HepG2 (cell line): ENCODE measurements around the gene NDUFS7. TPM values are rescaled to one million over a fixed set of nuclear protein-coding genes. Genes with fewer than 3 reads are reported as not detected.
A peak's percentile ranks its signal among the peaks of the same experiment; 100 is the strongest.

ENCODE experiments used
- ATAC-seq: fragments of 200-7000 bp; cut with Tn5 transposase; 3 replicates; pipeline ENCODE4 v1.9.1; 2020; ENCODE audit warnings: mild to moderate bottlenecking, moderate library complexity
- BruUV-seq: library from RNA; stranded (reverse); fragments of 400-500 nt; replicated peaks from 2 replicates; lab custom pipeline; 2021; lab: Mats Ljungman, UMichigan
- CTCF ChIA-PET: fragments of 300-600 bp; formaldehyde crosslinking; extraction: SDS; loops from one replicate; lab custom pipeline; 2021; ENCODE audit warnings: low total read pairs, inconsistent platforms, low intra/inter-chr PET ratio; lab: Yijun Ruan, JAX
- POLR2A ChIA-PET: fragments of 350-600 bp; sonication (Branson Sonifier 250); formaldehyde crosslinking; loops from one replicate; lab custom pipeline; 2020; ENCODE audit warnings: antibody characterized with exemption, inconsistent platforms; lab: Yijun Ruan, JAX
- DNase-seq: peaks from one replicate; pipeline ENCODE4 v3.0.0-alpha.2; 2015; ENCODE audit warnings: low spot score
- FAIRE-seq: peaks from 3 replicates; lab custom pipeline; 2011; peaks lifted over from hg19 to GRCh38; lab: Jason Lieb, UNC
- H2AFZ ChIP-seq: one replicate; pipeline ENCODE4 v1.6.1; 2011; ENCODE audit warnings: low read length, inconsistent platforms
- H3K27ac ChIP-seq: fragments of 300-600 bp; 3 replicates; pipeline ENCODE4 v1.8.0; 2011; ENCODE audit warnings: mixed run types, mild to moderate bottlenecking, mixed read lengths, low read length, inconsistent platforms; ENCODE audit not compliant: insufficient read depth; ENCODE audit errors: extremely low read length
- H3K27me3 ChIP-seq, 2 experiments: fragments of 200-600 bp in 1 of 2; 2 replicates in 1 of 2; 3 replicates in 1 of 2; pipeline versions ENCODE4 v1.6.0 to v1.8.0; 2011; ENCODE audit warnings: low read length in 2 of 2, mild to moderate bottlenecking in 2 of 2, moderate library complexity in 2 of 2, inconsistent platforms in 1 of 2; ENCODE audit not compliant: insufficient read depth in 2 of 2, control insufficient read depth in 1 of 2
- H3K36me3 ChIP-seq, 2 experiments: fragments of 200-600 bp in 1 of 2; replicated peaks in 1 of 2; 2 replicates in 1 of 2; 3 replicates in 1 of 2; pipeline versions ENCODE4 v1.5.1 to v1.8.0; 2011; ENCODE audit warnings: low read length in 2 of 2, inconsistent platforms in 1 of 2; ENCODE audit not compliant: insufficient read depth in 2 of 2, control insufficient read depth in 1 of 2
- H3K4me1 ChIP-seq: 2 replicates; pipeline ENCODE4 v1.5.1; 2012; ENCODE audit warnings: low read length, inconsistent platforms; ENCODE audit not compliant: insufficient read depth
- H3K4me2 ChIP-seq: 2 replicates; pipeline ENCODE4 v1.6.0; 2011; ENCODE audit warnings: low read depth, low read length, inconsistent platforms
- H3K4me3 ChIP-seq, 3 experiments: fragments of 200-600 bp in 1 of 3; sonication (generic), shearing (Covaris generic) in 1 of 3; replicated peaks in 1 of 3; 2 replicates each; pipeline ENCODE4 v1.5.1; 2011 to 2016; ENCODE audit warnings: low read length in 3 of 3, inconsistent platforms in 2 of 3, low read depth in 2 of 3, mild to moderate bottlenecking in 2 of 3, control low read depth in 1 of 3, mixed read lengths in 1 of 3; ENCODE audit not compliant: insufficient read depth in 1 of 3
- H3K79me2 ChIP-seq: one replicate; pipeline ENCODE4 v1.6.1; 2011; ENCODE audit warnings: low read length, inconsistent platforms; ENCODE audit not compliant: insufficient read depth
- H3K9ac ChIP-seq: 2 replicates; pipeline ENCODE4 v1.6.0; 2011; ENCODE audit warnings: mild to moderate bottlenecking, low read depth, low read length, inconsistent platforms; ENCODE audit not compliant: insufficient read depth
- H3K9me3 ChIP-seq: 2 replicates; pipeline ENCODE4 v1.5.1; 2012; ENCODE audit warnings: mild to moderate bottlenecking, low read length
- H4K20me1 ChIP-seq: 2 replicates; pipeline ENCODE4 v1.6.0; 2011; ENCODE audit warnings: inconsistent platforms, mild to moderate bottlenecking, low read length, moderate library complexity; ENCODE audit not compliant: insufficient read depth
- CBX1 ChIP-seq: IDR thresholded peaks from one replicate; pipeline ENCODE4 v1.6.1; 2016; ENCODE audit warnings: antibody characterized with exemption, low read depth
- FOXJ3 ChIP-seq: sonication (generic); formaldehyde crosslinking; IDR thresholded peaks from 2 replicates; pipeline ENCODE4 v1.4.0; 2020; ENCODE audit warnings: missing genetic modification reagents, mild to moderate bottlenecking, borderline replicate concordance
- KMT2B ChIP-seq: IDR thresholded peaks from 2 replicates; pipeline ENCODE4 v1.6.1; 2016; ENCODE audit warnings: missing genetic modification reagents, missing compliant biosample characterization
- MZF1 ChIP-seq: sonication (generic); formaldehyde crosslinking; IDR thresholded peaks from 2 replicates; pipeline ENCODE4 v1.8.1; 2023; ENCODE audit warnings: mild to moderate bottlenecking, missing genetic modification reagents, borderline replicate concordance
- NPAS2 ChIP-seq: sonication (generic); formaldehyde crosslinking; IDR thresholded peaks from 2 replicates; pipeline ENCODE4 v1.8.0; 2022; ENCODE audit warnings: mild to moderate bottlenecking, missing genetic modification reagents, borderline replicate concordance
- RXRB ChIP-seq: IDR thresholded peaks from 2 replicates; pipeline ENCODE4 v1.6.1; 2016; ENCODE audit warnings: borderline replicate concordance, missing genetic modification reagents, missing compliant biosample characterization
- ZNF432 ChIP-seq: sonication (generic); formaldehyde crosslinking; IDR thresholded peaks from 2 replicates; pipeline ENCODE4 v1.5.0; 2020; ENCODE audit warnings: missing genetic modification reagents, mild to moderate bottlenecking, borderline replicate concordance
- ZNF589 ChIP-seq: sonication (generic); formaldehyde crosslinking; conservative IDR thresholded peaks from 2 replicates; pipeline ENCODE4 v1.8.0; 2022; ENCODE audit warnings: mild to moderate bottlenecking, moderate library complexity, missing genetic modification reagents
- WGBS: methylation state at CpG from one replicate; pipeline ENCODE4 v1.1.6; 2017; ENCODE audit warnings: low lambda C conversion rate; 5-methylcytosine and 5-hydroxymethylcytosine counted together
- in situ Hi-C: cut with HindIII; loops from 2 replicates; pipeline ENCODE4 v1.10.0; 2017; ENCODE audit warnings: low pct_unique_long_range_greater_than_20kb; ENCODE audit not compliant: extremely low pct_ligation_motif_present
- intact Hi-C: fragments of 100-400 bp; cut with micrococcal nuclease; formaldehyde crosslinking; loops from one replicate; pipeline ENCODE4 v1.10.0; 2022; ENCODE audit not compliant: unreplicated experiment
- polyA plus RNA-seq, 8 experiments: library from polyadenylated mRNA; depleted of rRNA in 3 of 8; stranded (reverse) in 7 of 8; unstranded in 1 of 8; fragments of >200 nt; fragmentation: Illumina TruSeq in 4 of 8; extraction: Trizol in 4 of 8; gene quantifications; 2 replicates each; pipeline versions ENCODE4 v1.2.1 to v1.2.3, GENCODE V29; 2011 to 2016; ENCODE audit warnings: low read depth in 4 of 8, missing spikeins in 1 of 8, mixed read lengths in 1 of 8; ENCODE audit not compliant: insufficient read depth in 1 of 8
- total RNA-seq, 5 experiments: library from RNA; depleted of rRNA; stranded (reverse); fragments of >200 nt; fragmentation: Illumina TruSeq; extraction: Trizol; gene quantifications; 2 replicates each; pipeline ENCODE4 v1.2.3, GENCODE V29; 2016; ENCODE audit warnings: low read depth in 1 of 5
- TF ChIP-seq, protein P1 (sequence below): IDR thresholded peaks from 2 replicates; pipeline ENCODE4 v1.6.1; 2016; ENCODE audit warnings: low read depth, control low read depth
- TF ChIP-seq, protein P2 (sequence below): sonication (generic); formaldehyde crosslinking; IDR thresholded peaks from 2 replicates; pipeline ENCODE4 v1.4.0; 2020; ENCODE audit warnings: mild to moderate bottlenecking, missing genetic modification reagents
- TF ChIP-seq, protein P3 (sequence below): sonication (generic); formaldehyde crosslinking; IDR thresholded peaks from 2 replicates; pipeline ENCODE4 v1.4.0; 2020; ENCODE audit warnings: missing genetic modification reagents

NDUFS7 gene
- total and polyA plus RNA-seq, 2 of the 13 experiments (the other 11 are each of a cell fraction or from before 2014, with no cell fraction given) = 34.3 to 66.9 TPM

DNA sequence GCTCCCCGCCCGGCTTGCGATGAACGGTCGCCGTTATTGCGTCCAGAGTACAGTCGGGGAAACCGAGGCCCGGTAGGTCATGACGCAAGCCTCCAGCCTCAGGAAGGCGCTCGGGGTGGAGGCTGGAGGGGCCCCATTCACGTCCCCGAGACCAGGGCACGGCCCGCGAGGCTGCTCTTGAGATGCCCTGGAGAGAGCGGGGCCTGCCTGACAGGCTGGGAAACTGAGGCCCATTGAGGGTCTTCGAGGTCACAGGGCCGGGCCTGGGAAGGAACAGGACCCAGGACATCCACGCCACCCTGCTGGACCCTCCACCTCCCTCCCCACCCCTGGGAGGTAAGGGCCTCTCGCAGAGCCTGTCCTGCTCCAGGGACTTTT, 367 bp downstream of the NDUFS7 start:
- Histone ChIP-seq H3K4me2 (peak overlapping the region; percentile 80), H3K4me3 (peak overlapping the region; percentile 73 to 95 (median 94)), H3K27me3 (no peaks in the 10 kb centered on the region; a peak in 1 of 5 replicates), H4K20me1 (no peaks in the 10 kb centered on the region), H3K79me2 (peaks cover 13% of the 10 kb centered on the region), H3K9ac (peak overlapping the region; percentile 86), H3K36me3 (peaks cover 5 to 10% of the 10 kb centered on the region in 2 experiments; a peak in 4 of 5 replicates), H3K9me3 (no peaks in the 10 kb centered on the region), H3K4me1 (peaks cover 32% of the 10 kb centered on the region), H3K27ac (peak overlapping the region; percentile 73), H2AFZ (no peak overlapping the region)
- in situ Hi-C loops (no loop called here), intact Hi-C loops (no loop called here)
- BruUV-seq = TSS peak; percentile 61
- DNase-seq = no peak
- ChIA-PET POLR2A (no interaction called here), CTCF (no interaction called here)
- no peak; the same call in 1 of the 3 replicates for ATAC-seq
- FAIRE-seq = no peak
- WGBS = 0% methylated on average over 10 of the region's 23 CpGs
- TF ChIP-seq KMT2B (CRISPR knock-in tag) (no peak), ZNF432 (CRISPR knock-in tag) (no peak), RXRB (CRISPR knock-in tag) (no peak), NPAS2 (CRISPR knock-in tag) (no peak), ZNF589 (no peak), FOXJ3 (CRISPR knock-in tag) (no peak), CBX1 (no peak), MZF1 (CRISPR knock-in tag) (no peak)
- TF ChIP-seq, protein P1, sequence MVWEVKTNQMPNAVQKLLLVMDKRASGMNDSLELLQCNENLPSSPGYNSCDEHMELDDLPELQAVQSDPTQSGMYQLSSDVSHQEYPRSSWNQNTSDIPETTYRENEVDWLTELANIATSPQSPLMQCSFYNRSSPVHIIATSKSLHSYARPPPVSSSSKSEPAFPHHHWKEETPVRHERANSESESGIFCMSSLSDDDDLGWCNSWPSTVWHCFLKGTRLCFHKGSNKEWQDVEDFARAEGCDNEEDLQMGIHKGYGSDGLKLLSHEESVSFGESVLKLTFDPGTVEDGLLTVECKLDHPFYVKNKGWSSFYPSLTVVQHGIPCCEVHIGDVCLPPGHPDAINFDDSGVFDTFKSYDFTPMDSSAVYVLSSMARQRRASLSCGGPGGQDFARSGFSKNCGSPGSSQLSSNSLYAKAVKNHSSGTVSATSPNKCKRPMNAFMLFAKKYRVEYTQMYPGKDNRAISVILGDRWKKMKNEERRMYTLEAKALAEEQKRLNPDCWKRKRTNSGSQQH (CRISPR knock-in tag) = peak; percentile 55; the same call in 1 of the 2 replicates
- TF ChIP-seq, protein P2, sequence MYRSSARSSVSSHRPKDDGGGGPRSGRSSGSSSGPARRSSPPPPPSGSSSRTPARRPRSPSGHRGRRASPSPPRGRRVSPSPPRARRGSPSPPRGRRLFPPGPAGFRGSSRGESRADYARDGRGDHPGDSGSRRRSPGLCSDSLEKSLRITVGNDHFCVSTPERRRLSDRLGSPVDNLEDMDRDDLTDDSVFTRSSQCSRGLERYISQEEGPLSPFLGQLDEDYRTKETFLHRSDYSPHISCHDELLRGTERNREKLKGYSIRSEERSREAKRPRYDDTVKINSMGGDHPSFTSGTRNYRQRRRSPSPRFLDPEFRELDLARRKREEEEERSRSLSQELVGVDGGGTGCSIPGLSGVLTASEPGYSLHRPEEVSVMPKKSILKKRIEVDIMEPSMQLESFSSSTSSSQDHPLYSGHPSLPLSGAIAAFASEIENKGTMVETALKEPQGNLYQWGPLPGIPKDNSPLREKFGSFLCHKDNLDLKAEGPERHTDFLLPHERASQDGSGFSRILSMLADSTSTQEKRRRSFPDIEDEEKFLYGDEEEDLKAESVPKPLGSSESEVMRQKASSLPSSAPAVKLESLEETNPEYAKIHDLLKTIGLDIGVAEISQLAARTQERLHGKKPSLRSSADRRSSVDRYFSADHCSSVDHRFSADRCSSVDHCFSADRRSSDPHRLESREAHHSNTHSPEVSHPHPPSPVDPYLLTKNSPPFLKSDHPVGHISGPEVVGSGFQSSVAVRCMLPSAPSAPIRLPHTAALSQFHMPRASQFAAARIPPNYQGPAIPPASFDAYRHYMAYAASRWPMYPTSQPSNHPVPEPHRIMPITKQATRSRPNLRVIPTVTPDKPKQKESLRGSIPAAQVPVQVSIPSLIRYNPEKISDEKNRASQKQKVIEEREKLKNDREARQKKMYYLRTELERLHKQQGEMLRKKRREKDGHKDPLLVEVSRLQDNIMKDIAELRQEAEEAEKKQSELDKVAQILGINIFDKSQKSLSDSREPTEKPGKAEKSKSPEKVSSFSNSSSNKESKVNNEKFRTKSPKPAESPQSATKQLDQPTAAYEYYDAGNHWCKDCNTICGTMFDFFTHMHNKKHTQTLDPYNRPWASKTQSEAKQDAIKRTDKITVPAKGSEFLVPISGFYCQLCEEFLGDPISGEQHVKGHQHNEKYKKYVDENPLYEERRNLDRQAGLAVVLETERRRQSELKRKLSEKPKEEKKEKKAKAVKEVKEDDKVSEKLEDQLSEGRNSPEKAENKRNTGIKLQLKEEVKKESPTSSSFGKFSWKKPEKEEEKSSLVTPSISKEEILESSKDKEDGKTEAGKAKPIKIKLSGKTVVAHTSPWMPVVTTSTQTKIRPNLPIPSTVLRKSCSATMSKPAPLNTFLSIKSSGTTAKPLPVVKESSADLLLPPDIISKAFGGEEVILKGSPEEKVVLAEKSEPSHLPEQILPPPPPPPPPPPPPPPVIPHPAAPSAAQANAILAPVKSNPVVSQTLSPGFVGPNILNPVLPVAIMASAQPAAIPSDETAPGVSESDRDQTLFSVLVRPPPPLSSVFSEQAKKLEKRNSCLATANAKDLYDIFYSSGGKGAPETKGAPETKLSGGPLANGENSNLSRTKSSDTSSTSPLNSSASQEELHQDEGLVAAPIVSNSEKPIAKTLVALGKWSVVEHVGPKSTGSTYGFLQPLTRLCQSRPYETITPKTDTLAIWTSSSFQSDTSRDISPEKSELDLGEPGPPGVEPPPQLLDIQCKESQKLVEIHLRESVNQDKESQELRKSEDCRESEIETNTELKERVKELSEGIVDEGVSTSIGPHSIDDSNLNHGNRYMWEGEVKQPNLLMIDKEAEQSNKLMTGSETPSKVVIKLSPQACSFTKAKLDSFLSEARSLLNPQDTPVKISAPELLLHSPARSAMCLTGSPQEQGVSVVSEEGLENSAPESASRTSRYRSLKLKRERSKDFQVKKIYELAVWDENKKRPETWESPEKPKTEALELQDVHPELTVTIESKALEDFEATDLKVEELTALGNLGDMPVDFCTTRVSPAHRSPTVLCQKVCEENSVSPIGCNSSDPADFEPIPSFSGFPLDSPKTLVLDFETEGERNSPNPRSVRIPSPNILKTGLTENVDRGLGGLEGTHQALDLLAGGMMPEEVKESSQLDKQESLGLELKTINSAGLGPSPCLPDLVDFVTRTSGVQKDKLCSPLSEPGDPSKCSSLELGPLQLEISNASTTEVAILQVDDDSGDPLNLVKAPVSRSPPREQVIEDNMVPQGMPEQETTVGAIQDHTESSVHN (CRISPR knock-in tag) = no peak
- TF ChIP-seq, protein P3, sequence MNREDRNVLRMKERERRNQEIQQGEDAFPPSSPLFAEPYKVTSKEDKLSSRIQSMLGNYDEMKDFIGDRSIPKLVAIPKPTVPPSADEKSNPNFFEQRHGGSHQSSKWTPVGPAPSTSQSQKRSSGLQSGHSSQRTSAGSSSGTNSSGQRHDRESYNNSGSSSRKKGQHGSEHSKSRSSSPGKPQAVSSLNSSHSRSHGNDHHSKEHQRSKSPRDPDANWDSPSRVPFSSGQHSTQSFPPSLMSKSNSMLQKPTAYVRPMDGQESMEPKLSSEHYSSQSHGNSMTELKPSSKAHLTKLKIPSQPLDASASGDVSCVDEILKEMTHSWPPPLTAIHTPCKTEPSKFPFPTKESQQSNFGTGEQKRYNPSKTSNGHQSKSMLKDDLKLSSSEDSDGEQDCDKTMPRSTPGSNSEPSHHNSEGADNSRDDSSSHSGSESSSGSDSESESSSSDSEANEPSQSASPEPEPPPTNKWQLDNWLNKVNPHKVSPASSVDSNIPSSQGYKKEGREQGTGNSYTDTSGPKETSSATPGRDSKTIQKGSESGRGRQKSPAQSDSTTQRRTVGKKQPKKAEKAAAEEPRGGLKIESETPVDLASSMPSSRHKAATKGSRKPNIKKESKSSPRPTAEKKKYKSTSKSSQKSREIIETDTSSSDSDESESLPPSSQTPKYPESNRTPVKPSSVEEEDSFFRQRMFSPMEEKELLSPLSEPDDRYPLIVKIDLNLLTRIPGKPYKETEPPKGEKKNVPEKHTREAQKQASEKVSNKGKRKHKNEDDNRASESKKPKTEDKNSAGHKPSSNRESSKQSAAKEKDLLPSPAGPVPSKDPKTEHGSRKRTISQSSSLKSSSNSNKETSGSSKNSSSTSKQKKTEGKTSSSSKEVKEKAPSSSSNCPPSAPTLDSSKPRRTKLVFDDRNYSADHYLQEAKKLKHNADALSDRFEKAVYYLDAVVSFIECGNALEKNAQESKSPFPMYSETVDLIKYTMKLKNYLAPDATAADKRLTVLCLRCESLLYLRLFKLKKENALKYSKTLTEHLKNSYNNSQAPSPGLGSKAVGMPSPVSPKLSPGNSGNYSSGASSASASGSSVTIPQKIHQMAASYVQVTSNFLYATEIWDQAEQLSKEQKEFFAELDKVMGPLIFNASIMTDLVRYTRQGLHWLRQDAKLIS (CRISPR knock-in tag) = 0 out of 2 replicates have a peak, but pooled peaks have one; percentile 10
